Fibroblast of skin of left quadriceps (primary cell): ENCODE data around the gene CDCA8.

Source experiments
- DNase-seq, 2 experiments: peaks; one replicate each; pipeline ENCODE4 v3.0.0-alpha.2; 2013; ENCODE audit warnings: low read depth in 2 of 2

The CDCA8 gene

GRCh38 chr1:37692078-37692833, at the start of gene CDCA8:
Gene CDCA8 (plus strand): TSS chr1:37692516. CDS start chr1:37692691, 175 bp downstream.
- peak; percentile 92 to 94 for DNase-seq

GRCh38 chr1:37647281-37647680, 45.0 kb upstream of the CDCA8 start:
- DNase-seq = no peak

GRCh38 chr1:37650173-37650572, 42.1 kb upstream of the CDCA8 start:
- no peak for DNase-seq

GRCh38 chr1:37650721-37651120, 41.6 kb upstream of the CDCA8 start:
- DNase-seq = no peak

- DNase-seq = no peak
Observed at GRCh38 chr1:37651803-37652202, 40.5 kb upstream of the CDCA8 start.

GRCh38 chr1:37652976-37653375, 39.3 kb upstream of the CDCA8 start:
- no peak for DNase-seq

GRCh38 chr1:37653906-37654305, 38.4 kb upstream of the CDCA8 start:
- DNase-seq = no peak

- no peak for DNase-seq
Observed at GRCh38 chr1:37655274-37655673, 37.0 kb upstream of the CDCA8 start.

GRCh38 chr1:37656026-37656425, 36.3 kb upstream of the CDCA8 start:
- DNase-seq = no peak

- DNase-seq = no peak
Observed at GRCh38 chr1:37656881-37657280, 35.4 kb upstream of the CDCA8 start.

- DNase-seq = no peak
Observed at GRCh38 chr1:37657620-37658412, 34.5 kb upstream of the CDCA8 start.

- no peak for DNase-seq
Observed at GRCh38 chr1:37658486-37658885, 33.8 kb upstream of the CDCA8 start.

- DNase-seq = no peak
Observed at GRCh38 chr1:37660664-37661063, 31.7 kb upstream of the CDCA8 start.

- DNase-seq = no peak
Observed at GRCh38 chr1:37661401-37661800, 30.9 kb upstream of the CDCA8 start.

- no peak for DNase-seq
Observed at GRCh38 chr1:37662031-37662755, 30.1 kb upstream of the CDCA8 start.

- no peak for DNase-seq
Observed at GRCh38 chr1:37663426-37664000, 28.8 kb upstream of the CDCA8 start.

- no peak for DNase-seq
Observed at GRCh38 chr1:37666241-37666867, 26.0 kb upstream of the CDCA8 start.

GRCh38 chr1:37667023-37667671, 25.2 kb upstream of the CDCA8 start:
- DNase-seq = no peak

GRCh38 chr1:37670133-37670532, 22.2 kb upstream of the CDCA8 start:
- DNase-seq = no peak

- DNase-seq = no peak
Observed at GRCh38 chr1:37671261-37671660, 21.1 kb upstream of the CDCA8 start.
